BJ (cell line): Measurements from ENCODE around the gene SWI5. TPM values are rescaled to one million over a fixed set of nuclear protein-coding genes. Genes with fewer than 3 reads are reported as not detected.

Source experiments
- CTCF ChIA-PET: fragments of 350-600 bp; formaldehyde crosslinking; extraction: SDS; loops from one replicate; lab custom pipeline; 2021; ENCODE audit warnings: antibody characterized with exemption, inconsistent platforms; lab: Yijun Ruan, JAX
- POLR2A ChIA-PET: fragments of 300-600 bp; sonication (Branson Sonifier 250); formaldehyde crosslinking; extraction: SDS; loops from one replicate; lab custom pipeline; 2021; ENCODE audit warnings: antibody characterized with exemption; lab: Charles Lee
- DNase-seq: peaks from one replicate; pipeline ENCODE4 v3.0.0-alpha.2; 2011; ENCODE audit warnings: low read depth
- H3K27me3 ChIP-seq: 2 replicates; pipeline ENCODE4 v1.6.0; 2011; ENCODE audit warnings: low read length; ENCODE audit not compliant: control insufficient read depth, insufficient read depth
- H3K36me3 ChIP-seq: 2 replicates; pipeline ENCODE4 v1.5.1; 2011; ENCODE audit warnings: low read length; ENCODE audit not compliant: control insufficient read depth, insufficient read depth
- H3K4me3 ChIP-seq: 2 replicates; pipeline ENCODE4 v1.5.1; 2011; ENCODE audit warnings: low read depth, mild to moderate bottlenecking, control low read depth, low read length
- CTCF ChIP-seq: IDR thresholded peaks from 2 replicates; pipeline ENCODE4 v1.5.1; 2011; ENCODE audit warnings: low read depth, mild to moderate bottlenecking, control low read depth, inconsistent platforms, low read length, moderate library complexity; ENCODE audit not compliant: insufficient read depth
- polyA plus RNA-seq: library from polyadenylated mRNA; depleted of rRNA; stranded (reverse); fragments of >200 nt; gene quantifications from 2 replicates; pipeline ENCODE4 v1.2.3, GENCODE V29; 2011

SWI5 gene
- polyA plus RNA-seq, 1 experiment: 77.4 TPM

- CTCF ChIA-PET: no interaction called here
- H3K4me3 ChIP-seq: no peak overlapping the region
- POLR2A ChIA-PET: no interaction called here
Measured at GRCh38 chr9:128317629-128318028, 41.6 kb downstream of the SWI5 start.

GRCh38 chr9:128321343-128321742 is 45.3 kb downstream of the SWI5 start:
- DNase-seq: no peak
- ChIA-PET CTCF (interaction anchor here (0.5 to 1.2 kb wide), 2 partner anchors 26 to 152 kb away, joined by 3 read pairs; no protein-coding TSS in a partner anchor), POLR2A (no interaction called here)
- Histone ChIP-seq H3K27me3 (no peaks in the 10 kb centered on the region), H3K36me3 (peaks cover 9% of the 10 kb centered on the region), H3K4me3 (peak overlapping the region; percentile 64)
- no peak for TF ChIP-seq CTCF

More at GRCh38 chr9:128317629-128318028, 41.6 kb downstream of the SWI5 start:
- no peak for TF ChIP-seq CTCF
- DNase-seq: no peak
- Histone ChIP-seq H3K36me3 (peaks cover 10% of the 10 kb centered on the region), H3K27me3 (no peaks in the 10 kb centered on the region)

DNA sequence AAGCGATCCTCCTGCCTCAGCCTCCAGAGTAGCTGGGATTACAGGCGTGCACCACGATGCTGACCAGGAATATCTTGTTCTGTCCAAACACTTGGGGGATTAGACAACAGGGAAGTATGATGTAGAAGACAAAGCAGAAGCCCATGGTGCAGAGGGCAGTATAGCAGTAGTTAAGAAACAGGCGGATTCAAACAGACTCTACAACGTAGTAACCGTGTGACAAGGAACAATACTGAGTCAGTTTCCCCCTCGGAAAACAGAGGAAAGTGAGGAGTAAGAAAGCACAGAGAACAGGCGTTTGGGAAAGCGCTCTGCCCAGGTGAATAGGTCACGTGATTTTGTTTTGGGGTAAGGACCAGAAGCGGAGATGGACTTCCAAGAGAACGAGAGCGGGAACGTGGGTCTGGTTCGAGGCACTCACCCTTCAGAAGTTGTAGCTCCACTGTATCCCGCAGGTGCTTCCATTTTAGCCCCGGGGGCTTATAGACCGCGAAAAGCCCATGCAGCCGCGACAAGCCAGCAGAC is 45.9 kb downstream of the SWI5 start:
- CTCF ChIA-PET: interaction anchor here (0.5 to 1.2 kb wide), 3 partner anchors 25 to 153 kb away, joined by 3 read pairs; no protein-coding TSS in a partner anchor
- Histone ChIP-seq H3K27me3 (no peaks in the 10 kb centered on the region), H3K36me3 (peaks cover 6% of the 10 kb centered on the region), H3K4me3 (peak overlapping the region; percentile 64)
- POLR2A ChIA-PET: no interaction called here
- DNase-seq: no peak
- no peak for TF ChIP-seq CTCF

GRCh38 chr9:128322404-128323211 is 46.5 kb downstream of the SWI5 start, which contains the start of the genes COQ4 and TRUB2:
COQ4 (plus strand) TSS chr9:128322839; CDS start chr9:128322859, 20 bp downstream.
TRUB2 (minus strand) TSS chr9:128322447; CDS start chr9:128322408, 39 bp downstream.
- DNase-seq: peak; percentile 73
- Histone ChIP-seq H3K4me3 (peak within 1 kb of the TSS; percentile 64), H3K36me3 (peaks cover 5% of the 10 kb centered on the region), H3K27me3 (no peaks in the 10 kb centered on the region)
- CTCF ChIA-PET: interaction anchor here (1.0 kb wide), 1 partner anchor 24 kb away, joined by 3 read pairs; no protein-coding TSS in a partner anchor
- POLR2A ChIA-PET: no interaction called here
- TF ChIP-seq CTCF: no peak

- peak overlapping the region; percentile 64 for H3K4me3 ChIP-seq
- ChIA-PET POLR2A (no interaction called here), CTCF (interaction anchor here (0.9 kb wide), 1 partner anchor 26 kb away, joined by 3 read pairs; no protein-coding TSS in a partner anchor)
- DNase-seq: no peak
- H3K36me3 ChIP-seq: peaks cover 8% of the 10 kb centered on the region
- no peak for TF ChIP-seq CTCF
- no peaks in the 10 kb centered on the region for H3K27me3 ChIP-seq
Measured at GRCh38 chr9:128323212-128323730, 47.2 kb downstream of the SWI5 start.
